GM12878 (cell line): ENCODE measurements around the gene NRP2. TPM values are rescaled to one million over a fixed set of nuclear protein-coding genes. Genes with fewer than 3 reads are reported as not detected.

Source experiments
- ATAC-seq: fragments of 200-7000 bp; cut with Tn5 transposase; 3 replicates; pipeline ENCODE4 v1.9.1; 2020; ENCODE audit warnings: mild to moderate bottlenecking, moderate library complexity
- BruUV-seq: library from RNA; stranded (reverse); fragments of 400-500 nt; replicated peaks from 2 replicates; lab custom pipeline; 2021; lab: Mats Ljungman, UMichigan
- CTCF ChIA-PET: fragments of 300-600 bp; sonication (Branson Sonifier 250); formaldehyde crosslinking; extraction: SDS; loops from one replicate; lab custom pipeline; 2021; ENCODE audit warnings: inconsistent platforms; lab: Yijun Ruan, JAX
- POLR2A ChIA-PET: fragments of 350-600 bp; formaldehyde crosslinking; extraction: SDS; loops from one replicate; lab custom pipeline; 2021; ENCODE audit warnings: inconsistent platforms; lab: Charles Lee
- RAD21 ChIA-PET: fragments of 300-600 bp; sonication (Branson Sonifier 250); formaldehyde crosslinking; loops from one replicate; lab custom pipeline; 2023; ENCODE audit warnings: antibody characterized with exemption; ENCODE audit not compliant: unreplicated experiment; lab: Charles Lee
- SMC1A ChIA-PET: fragments of 300-600 bp; sonication (Branson Sonifier 250); formaldehyde crosslinking; loops from one replicate; lab custom pipeline; 2023; ENCODE audit not compliant: unreplicated experiment, uncharacterized antibody; lab: Charles Lee
- DNase-seq: peaks from one replicate; pipeline ENCODE4 v3.0.0-alpha.2; 2011; ENCODE audit warnings: low read depth, low spot score
- FAIRE-seq: peaks from 3 replicates; lab custom pipeline; 2011; peaks lifted over from hg19 to GRCh38; lab: Jason Lieb, UNC
- H2AFZ ChIP-seq: 2 replicates; pipeline ENCODE4 v1.6.0; 2011; ENCODE audit warnings: low read depth, low read length, control low read depth; ENCODE audit not compliant: control insufficient read depth
- H3K27ac ChIP-seq: 2 replicates; pipeline ENCODE4 v1.5.1; 2011; ENCODE audit warnings: control low read depth; ENCODE audit not compliant: control insufficient read depth, insufficient read depth
- H3K27me3 ChIP-seq, 2 experiments: replicated peaks in 1 of 2; 2 replicates each; pipeline versions ENCODE4 v1.6.0 to v1.6.1; 2011; ENCODE audit warnings: low read length in 1 of 2; ENCODE audit not compliant: control insufficient read depth in 2 of 2, insufficient read depth in 2 of 2
- H3K36me3 ChIP-seq, 2 experiments: 2 replicates each; pipeline ENCODE4 v1.5.1; 2011; ENCODE audit warnings: low read length in 1 of 2; ENCODE audit not compliant: control insufficient read depth in 2 of 2, insufficient read depth in 2 of 2
- H3K4me1 ChIP-seq: 2 replicates; pipeline ENCODE4 v1.6.1; 2011; ENCODE audit warnings: mild to moderate bottlenecking, low read length, moderate library complexity, mixed read lengths; ENCODE audit not compliant: control insufficient read depth, insufficient read depth
- H3K4me2 ChIP-seq: 2 replicates; pipeline ENCODE4 v1.6.0; 2011; ENCODE audit warnings: control low read depth; ENCODE audit not compliant: control insufficient read depth, insufficient read depth
- H3K4me3 ChIP-seq: fragments of 200-600 bp; sonication (generic); 2 replicates; pipeline ENCODE4 v1.5.1; 2016
- H3K79me2 ChIP-seq: 2 replicates; pipeline ENCODE4 v1.6.0; 2011; ENCODE audit warnings: low read length; ENCODE audit not compliant: control insufficient read depth, insufficient read depth
- H3K9ac ChIP-seq: 2 replicates; pipeline ENCODE4 v1.8.0; 2011; ENCODE audit warnings: low read length, control low read depth, mixed read lengths; ENCODE audit not compliant: control insufficient read depth, insufficient read depth
- H3K9me3 ChIP-seq: replicated peaks from 3 replicates; pipeline ENCODE4 v1.5.1; 2011; ENCODE audit warnings: mild to moderate bottlenecking, low read length; ENCODE audit not compliant: control insufficient read depth, insufficient read depth
- H4K20me1 ChIP-seq: 2 replicates; pipeline ENCODE4 v1.6.0; 2011; ENCODE audit not compliant: control insufficient read depth, insufficient read depth
- CBFB ChIP-seq: IDR thresholded peaks from 2 replicates; pipeline ENCODE4 v1.6.1; 2016; ENCODE audit warnings: antibody characterized with exemption, low read depth
- TCF3 ChIP-seq: IDR thresholded peaks from 2 replicates; pipeline ENCODE4 v1.6.1; 2012; ENCODE audit warnings: low read depth, mild to moderate bottlenecking, low read length, borderline replicate concordance; ENCODE audit not compliant: insufficient read depth
- TCF7 ChIP-seq: IDR thresholded peaks from 2 replicates; pipeline ENCODE4 v1.6.1; 2014; ENCODE audit warnings: antibody characterized with exemption, borderline replicate concordance
- WGBS: methylation state at CpG from one replicate; pipeline ENCODE4 v1.1.6; 2016; ENCODE audit warnings: low lambda C conversion rate; ENCODE audit not compliant: insufficient replicate concordance, insufficient coverage; ENCODE audit errors: missing lambda C conversion rate; 5-methylcytosine and 5-hydroxymethylcytosine counted together
- in situ Hi-C: fragments of 300-500 bp; cut with MboI; formaldehyde crosslinking; loops from 9 replicates; pipeline ENCODE4 v1.14.3; 2018; ENCODE audit warnings: mixed read lengths
- intact Hi-C: fragments of 100-400 bp; cut with micrococcal nuclease; formaldehyde crosslinking; loops from one replicate; pipeline ENCODE4 v1.14.2; 2022; ENCODE audit not compliant: unreplicated experiment
- polyA plus RNA-seq, 11 experiments: library from polyadenylated mRNA; depleted of rRNA in 4 of 11; unstranded in 6 of 11; stranded (reverse) in 5 of 11; fragments of >200 nt; fragmentation: Nextera tagmentation in 4 of 11; fragmentation: Illumina TruSeq in 1 of 11; extraction: Ambion mirVana in 4 of 11; extraction: Trizol in 1 of 11; gene quantifications; 1 replicate in 1 of 11; 2 replicates in 10 of 11; pipeline versions ENCODE4 v1.2.1 to v1.2.3, GENCODE V29; 2011 to 2016; ENCODE audit warnings: inconsistent platforms in 2 of 11, missing spikeins in 2 of 11, low read depth in 1 of 11
- total RNA-seq, 4 experiments: library from RNA; depleted of rRNA in 3 of 4; stranded (reverse); fragments of >200 nt in 3 of 4; fragmentation: Illumina TruSeq in 1 of 4; extraction: Trizol in 1 of 4; gene quantifications; 2 replicates each; pipeline versions ENCODE4 v1.2.1 to v1.2.3, GENCODE V29; 2013 to 2021
- TF ChIP-seq, protein P1 (sequence below): fragments of 450-650 bp; formaldehyde crosslinking; IDR thresholded peaks from 2 replicates; pipeline ENCODE4 v1.5.0; 2022; ENCODE audit warnings: mild to moderate bottlenecking, missing genetic modification characterization

The NRP2 gene
- total and polyA plus RNA-seq, 10 of the 15 experiments (the other 5 are each of a cell fraction or from before 2014, with no cell fraction given), result 0.06 to 1.2 (median 0.46) TPM

DNA sequence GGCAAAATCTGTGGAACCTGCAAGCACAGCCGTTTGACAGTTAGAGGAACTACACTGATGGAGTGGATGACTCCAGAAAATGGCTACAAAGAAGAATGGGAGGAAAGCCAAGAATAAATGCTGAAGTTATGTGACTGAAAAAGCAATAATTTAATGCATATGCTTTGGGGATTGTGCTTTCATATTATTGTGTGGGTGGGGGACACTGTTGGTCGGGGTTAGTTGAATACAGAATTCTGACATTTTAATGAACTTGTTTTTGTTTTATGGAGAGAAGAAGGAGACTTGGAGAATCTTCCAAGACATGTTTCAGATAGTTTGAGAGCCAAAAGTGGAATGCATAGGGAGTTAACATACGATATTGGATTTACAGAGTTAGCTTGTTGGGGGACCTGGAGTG, 68.5 kb downstream of the NRP2 start:
- DNase-seq, result no peak
- H3K27ac ChIP-seq, result no peak overlapping the region
- FAIRE-seq, result no peak
- TF ChIP-seq CBFB (no peak), TCF3 (no peak), TCF7 (no peak)
- TF ChIP-seq, protein P1, sequence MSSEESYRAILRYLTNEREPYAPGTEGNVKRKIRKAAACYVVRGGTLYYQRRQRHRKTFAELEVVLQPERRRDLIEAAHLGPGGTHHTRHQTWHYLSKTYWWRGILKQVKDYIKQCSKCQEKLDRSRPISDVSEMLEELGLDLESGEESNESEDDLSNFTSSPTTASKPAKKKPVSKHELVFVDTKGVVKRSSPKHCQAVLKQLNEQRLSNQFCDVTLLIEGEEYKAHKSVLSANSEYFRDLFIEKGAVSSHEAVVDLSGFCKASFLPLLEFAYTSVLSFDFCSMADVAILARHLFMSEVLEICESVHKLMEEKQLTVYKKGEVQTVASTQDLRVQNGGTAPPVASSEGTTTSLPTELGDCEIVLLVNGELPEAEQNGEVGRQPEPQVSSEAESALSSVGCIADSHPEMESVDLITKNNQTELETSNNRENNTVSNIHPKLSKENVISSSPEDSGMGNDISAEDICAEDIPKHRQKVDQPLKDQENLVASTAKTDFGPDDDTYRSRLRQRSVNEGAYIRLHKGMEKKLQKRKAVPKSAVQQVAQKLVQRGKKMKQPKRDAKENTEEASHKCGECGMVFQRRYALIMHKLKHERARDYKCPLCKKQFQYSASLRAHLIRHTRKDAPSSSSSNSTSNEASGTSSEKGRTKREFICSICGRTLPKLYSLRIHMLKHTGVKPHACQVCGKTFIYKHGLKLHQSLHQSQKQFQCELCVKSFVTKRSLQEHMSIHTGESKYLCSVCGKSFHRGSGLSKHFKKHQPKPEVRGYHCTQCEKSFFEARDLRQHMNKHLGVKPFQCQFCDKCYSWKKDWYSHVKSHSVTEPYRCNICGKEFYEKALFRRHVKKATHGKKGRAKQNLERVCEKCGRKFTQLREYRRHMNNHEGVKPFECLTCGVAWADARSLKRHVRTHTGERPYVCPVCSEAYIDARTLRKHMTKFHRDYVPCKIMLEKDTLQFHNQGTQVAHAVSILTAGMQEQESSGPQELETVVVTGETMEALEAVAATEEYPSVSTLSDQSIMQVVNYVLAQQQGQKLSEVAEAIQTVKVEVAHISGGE (CRISPR knock-in tag), result no peak
- H3K4me1 ChIP-seq, result no peaks in the 10 kb centered on the region
- 7% methylated on average over 3 of the region's 3 CpGs for WGBS
- RAD21 ChIA-PET, result no interaction called here
- CTCF ChIA-PET, result no interaction called here
- no peaks in the 10 kb centered on the region for H3K36me3 ChIP-seq
- POLR2A ChIA-PET, result no interaction called here
- no peak overlapping the region for H2AFZ ChIP-seq
- H3K79me2 ChIP-seq, result no peaks in the 10 kb centered on the region
- in situ Hi-C loops (no loop called here), intact Hi-C loops (no loop called here)
- H3K9me3 ChIP-seq, result no peaks in the 10 kb centered on the region
- SMC1A ChIA-PET, result no interaction called here
- no peaks in the 10 kb centered on the region for H4K20me1 ChIP-seq
- no peak for ATAC-seq
- H3K4me2 ChIP-seq, result no peak overlapping the region
- no TSS peak for BruUV-seq
- H3K27me3 ChIP-seq, result no peaks in the 10 kb centered on the region; a peak in 1 of 4 replicates
- no peak overlapping the region for H3K9ac ChIP-seq
- no peak overlapping the region for H3K4me3 ChIP-seq
